ENCODE measurements around the gene ELP4. TPM values are rescaled to one million over a fixed set of nuclear protein-coding genes. Genes with fewer than 3 reads are reported as not detected.

ELP4 gene
- total RNA-seq, 1 experiment from 2014 or later, result 21.4 TPM

GRCh38 chr11:31807799-31808667, 298.5 kb downstream of the ELP4 start:
- Histone ChIP-seq H3K9ac (ENCODE audit: low read length) (no peak overlapping the region), H3K36me3 (ENCODE audit: control insufficient read depth in 1 of 2, insufficient read depth in 2 of 2, low read length in 2 of 2) (no peaks in the 10 kb centered on the region), H3K79me2 (ENCODE audit: insufficient read depth, low read length) (no peaks in the 10 kb centered on the region), H3K4me1 (ENCODE audit: control insufficient read depth in 1 of 2, insufficient read depth in 2 of 2, low read length in 2 of 2) (peaks cover 0 to 16% of the 10 kb centered on the region in 2 experiments; a peak in 2 of 4 replicates), H3K4me3 (replicated peaks in 1 of 2; ENCODE audit: low read depth in 1 of 2, low read length in 2 of 2) (no peak overlapping the region), H4K20me1 (ENCODE audit: insufficient read depth) (no peaks in the 10 kb centered on the region), H3K9me3 (ENCODE audit: control insufficient read depth in 1 of 2, insufficient read depth in 1 of 2, low read depth in 1 of 2, low read length in 2 of 2) (no peaks in the 10 kb centered on the region), H3K27me3 (ENCODE audit: insufficient read depth, low read length) (no peaks in the 10 kb centered on the region), H3K27ac (ENCODE audit: low read depth, low read length) (no peak overlapping the region), H3K9me2 (ENCODE audit: insufficient read depth) (no peaks in the 10 kb centered on the region), H3K4me2 (ENCODE audit: low read length) (no peak overlapping the region), H2AFZ (ENCODE audit: low read depth, low read length, poor library complexity, severe bottlenecking) (no peak overlapping the region)
- ATAC-seq (no peak), DNase-seq (ENCODE audit: low read depth, low spot score) (no peak)
- ChIA-PET CTCF (no interaction called here), POLR2A (no interaction called here), RAD21 (ENCODE audit: low non-redundant PET in 1 of 2, low total read pairs in 2 of 2, uncharacterized antibody in 2 of 2, unreplicated experiment in 2 of 2) (no interaction called here)
- intact Hi-C loops (cut with micrococcal nuclease), result no loop called here
- TF ChIP-seq ZNF274 (IDR thresholded peaks at IDR 0.05; ENCODE audit: low read depth, low read length) (no peak), ATF3 (IDR thresholded peaks at IDR 0.05) (no peak)
- no TSS peak for BruUV-seq (replicated peaks)

- ChIA-PET CTCF (no interaction called here), RAD21 (ENCODE audit: low non-redundant PET in 1 of 2, low total read pairs in 2 of 2, uncharacterized antibody in 2 of 2, unreplicated experiment in 2 of 2) (no interaction called here), POLR2A (no interaction called here)
- no peaks in the 10 kb centered on the region for H4K20me1 ChIP-seq (ENCODE audit: insufficient read depth)
- ATAC-seq, result no peak
- H3K9me2 ChIP-seq (ENCODE audit: insufficient read depth), result no peaks in the 10 kb centered on the region
- H3K27ac ChIP-seq (ENCODE audit: low read depth, low read length), result no peak overlapping the region
- H3K79me2 ChIP-seq (ENCODE audit: insufficient read depth, low read length), result no peaks in the 10 kb centered on the region
- H2AFZ ChIP-seq (ENCODE audit: low read depth, low read length, poor library complexity, severe bottlenecking), result peak overlapping the region; percentile 74
- no peaks in the 10 kb centered on the region for H3K27me3 ChIP-seq (ENCODE audit: insufficient read depth, low read length)
- H3K9ac ChIP-seq (ENCODE audit: low read length), result no peak overlapping the region
- no peak for DNase-seq (ENCODE audit: low read depth, low spot score)
- H3K4me3 ChIP-seq (replicated peaks in 1 of 2; ENCODE audit: low read depth in 1 of 2, low read length in 2 of 2), result no peak overlapping the region; a peak in 1 of 4 replicates
- H3K4me1 ChIP-seq (ENCODE audit: control insufficient read depth in 1 of 2, insufficient read depth in 2 of 2, low read length in 2 of 2), result peaks cover 0 to 16% of the 10 kb centered on the region in 2 experiments; a peak in 2 of 4 replicates
- no peak for TF ChIP-seq MAX (IDR thresholded peaks at IDR 0.05)
- no peak for TF ChIP-seq CBX3 (IDR thresholded peaks at IDR 0.05; ENCODE audit: low read depth)
- TF ChIP-seq ELF1 (IDR thresholded peaks at IDR 0.05; ENCODE audit: borderline replicate concordance, low read depth), result no peak
- TF ChIP-seq ATF3 (IDR thresholded peaks at IDR 0.05), result no peak
- TF ChIP-seq CEBPB (IDR thresholded peaks at IDR 0.05; ENCODE audit: low read depth), result no peak
- TF ChIP-seq YY1 (IDR thresholded peaks at IDR 0.05; ENCODE audit: extremely low read depth, insufficient replicate concordance, low read depth, low read length), result no peak
- no peak for TF ChIP-seq POLR2AphosphoS5 (IDR thresholded peaks at IDR 0.05; ENCODE audit: low read depth, low read length)
- no peak for TF ChIP-seq EZH2 (IDR thresholded peaks at IDR 0.05)
- no peak for TF ChIP-seq ZNF274 (IDR thresholded peaks at IDR 0.05; ENCODE audit: low read depth, low read length)
- no peak for TF ChIP-seq REST (IDR thresholded peaks at IDR 0.05; ENCODE audit: low read depth)
- BruUV-seq (replicated peaks), result TSS peak; percentile 58
- no peaks in the 10 kb centered on the region for H3K9me3 ChIP-seq (ENCODE audit: control insufficient read depth in 1 of 2, insufficient read depth in 1 of 2, low read depth in 1 of 2, low read length in 2 of 2)
- intact Hi-C loops (cut with micrococcal nuclease), result loop anchor here (1.0 kb wide), 1 partner anchor 49 kb away; no protein-coding TSS in a partner anchor
- H3K4me2 ChIP-seq (ENCODE audit: low read length), result peak overlapping the region; percentile 87
- no peaks in the 10 kb centered on the region for H3K36me3 ChIP-seq (ENCODE audit: control insufficient read depth in 1 of 2, insufficient read depth in 2 of 2, low read length in 2 of 2)
These were observed 299.4 kb downstream of the ELP4 start for GRCh38 chr11:31808721-31809540.

Measured in HCT116 (cell line).